ENCODE results near the gene FHIP1A.

- no peak for TF ChIP-seq POLR2AphosphoS5 (IDR thresholded peaks at IDR 0.05; ENCODE audit: low read depth, low read length)
- TF ChIP-seq POLR2A (IDR thresholded peaks at IDR 0.05; ENCODE audit: low read depth, low read length) = no peak
These were observed 33.0 kb downstream of the FHIP1A start for GRCh38 chr4:151442002-151442401.
